22Rv1 (cell line): Measurements from ENCODE around the gene ZNF618.

Source experiments
- H3K27ac ChIP-seq: fragments of 450-650 bp; 2 replicates; pipeline ENCODE4 v1.5.1; 2017
- ZFX ChIP-seq: fragments of 450-650 bp; IDR thresholded peaks from 2 replicates; pipeline ENCODE4 v1.6.1; 2017; ENCODE audit warnings: antibody characterized with exemption, borderline replicate concordance
- TF ChIP-seq, protein P1 (sequence below): fragments of 450-650 bp; IDR thresholded peaks from 2 replicates; pipeline ENCODE4 v1.5.1; 2017; ENCODE audit warnings: mild to moderate bottlenecking

Gene ZNF618

DNA sequence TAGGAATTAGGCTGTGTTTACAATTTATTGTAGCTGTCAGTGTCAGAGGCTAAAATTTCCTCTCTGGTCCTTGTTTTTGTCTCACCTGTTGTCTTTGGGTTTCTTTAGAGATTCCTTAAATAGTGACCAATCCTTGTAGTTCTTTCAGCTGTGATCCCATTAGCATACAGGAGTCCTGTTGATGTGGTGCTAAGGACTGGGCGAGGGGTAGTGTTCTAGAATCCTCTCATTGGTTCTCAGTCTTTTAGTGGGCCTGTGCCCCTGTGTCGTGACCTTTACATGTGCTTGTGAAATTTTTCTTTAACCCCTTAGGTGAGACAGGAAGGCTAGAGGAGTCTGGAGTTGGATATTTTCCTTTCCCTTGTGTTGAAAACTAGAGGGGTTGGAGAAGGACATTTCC lies 51.2 kb downstream of the ZNF618 start:
- no peak overlapping the region for H3K27ac ChIP-seq

DNA sequence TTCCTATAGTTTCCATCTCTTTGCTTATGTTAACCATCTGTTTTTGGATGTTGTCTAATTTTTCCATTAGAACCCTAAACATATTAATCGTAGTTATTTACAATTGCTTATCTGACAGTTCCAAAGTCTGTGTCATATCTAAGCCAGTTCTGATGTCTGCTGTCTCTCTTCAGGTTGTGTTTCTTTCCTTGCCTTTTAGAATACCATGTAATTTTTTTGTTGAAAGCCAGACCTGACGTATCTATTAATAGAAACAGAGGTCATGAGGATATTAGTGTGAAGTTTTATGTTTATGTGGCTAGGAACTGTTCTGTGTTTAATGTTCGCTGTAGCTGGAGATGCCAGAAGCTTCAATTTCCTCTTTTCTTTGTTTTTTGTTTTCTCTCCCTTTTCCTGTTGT lies 52.2 kb downstream of the ZNF618 start:
- no peak for TF ChIP-seq ZFX
- TF ChIP-seq, protein P1, sequence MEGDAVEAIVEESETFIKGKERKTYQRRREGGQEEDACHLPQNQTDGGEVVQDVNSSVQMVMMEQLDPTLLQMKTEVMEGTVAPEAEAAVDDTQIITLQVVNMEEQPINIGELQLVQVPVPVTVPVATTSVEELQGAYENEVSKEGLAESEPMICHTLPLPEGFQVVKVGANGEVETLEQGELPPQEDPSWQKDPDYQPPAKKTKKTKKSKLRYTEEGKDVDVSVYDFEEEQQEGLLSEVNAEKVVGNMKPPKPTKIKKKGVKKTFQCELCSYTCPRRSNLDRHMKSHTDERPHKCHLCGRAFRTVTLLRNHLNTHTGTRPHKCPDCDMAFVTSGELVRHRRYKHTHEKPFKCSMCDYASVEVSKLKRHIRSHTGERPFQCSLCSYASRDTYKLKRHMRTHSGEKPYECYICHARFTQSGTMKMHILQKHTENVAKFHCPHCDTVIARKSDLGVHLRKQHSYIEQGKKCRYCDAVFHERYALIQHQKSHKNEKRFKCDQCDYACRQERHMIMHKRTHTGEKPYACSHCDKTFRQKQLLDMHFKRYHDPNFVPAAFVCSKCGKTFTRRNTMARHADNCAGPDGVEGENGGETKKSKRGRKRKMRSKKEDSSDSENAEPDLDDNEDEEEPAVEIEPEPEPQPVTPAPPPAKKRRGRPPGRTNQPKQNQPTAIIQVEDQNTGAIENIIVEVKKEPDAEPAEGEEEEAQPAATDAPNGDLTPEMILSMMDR = no peak
- H3K27ac ChIP-seq = no peak overlapping the region

More for the DNA sequence above, 51.2 kb downstream of the ZNF618 start:
- TF ChIP-seq, protein P1 = no peak
- TF ChIP-seq ZFX = no peak

DNA sequence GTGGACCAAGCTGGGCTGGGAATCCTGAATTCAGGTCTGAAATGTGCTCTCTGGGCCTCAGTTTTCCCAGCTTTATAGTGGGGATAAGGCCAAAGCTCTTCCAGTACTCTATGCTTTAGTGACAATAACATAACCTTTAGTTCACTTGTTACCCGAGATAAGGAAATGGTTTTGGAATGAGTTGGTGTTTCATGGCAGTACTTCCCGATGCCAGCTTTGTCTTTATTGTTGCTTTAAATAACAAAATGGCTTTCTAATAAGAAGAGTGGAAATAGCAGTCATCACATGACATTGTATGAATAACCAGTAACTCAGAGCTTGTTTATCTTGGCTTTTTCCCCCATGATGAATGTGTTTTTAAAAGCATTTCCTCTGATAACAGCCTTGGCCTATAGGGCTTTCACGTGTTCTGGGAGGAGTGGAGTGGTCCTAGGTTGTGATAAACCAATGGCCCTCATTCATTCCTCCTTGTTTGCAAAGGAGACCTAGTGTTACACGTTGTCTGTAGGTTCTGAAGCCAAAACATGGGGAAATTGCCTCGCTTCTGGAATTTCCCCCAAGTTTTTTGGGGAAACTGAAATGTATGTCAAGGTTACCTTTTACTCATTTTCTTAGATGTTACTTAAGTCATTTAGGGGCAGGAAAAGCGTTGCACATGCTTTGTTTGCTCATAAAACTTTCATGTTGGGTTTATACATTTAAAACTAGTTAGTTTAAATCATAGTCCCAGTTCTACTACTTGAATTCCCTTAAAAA lies 53.7 kb downstream of the ZNF618 start:
- H3K27ac ChIP-seq = no peak overlapping the region

DNA sequence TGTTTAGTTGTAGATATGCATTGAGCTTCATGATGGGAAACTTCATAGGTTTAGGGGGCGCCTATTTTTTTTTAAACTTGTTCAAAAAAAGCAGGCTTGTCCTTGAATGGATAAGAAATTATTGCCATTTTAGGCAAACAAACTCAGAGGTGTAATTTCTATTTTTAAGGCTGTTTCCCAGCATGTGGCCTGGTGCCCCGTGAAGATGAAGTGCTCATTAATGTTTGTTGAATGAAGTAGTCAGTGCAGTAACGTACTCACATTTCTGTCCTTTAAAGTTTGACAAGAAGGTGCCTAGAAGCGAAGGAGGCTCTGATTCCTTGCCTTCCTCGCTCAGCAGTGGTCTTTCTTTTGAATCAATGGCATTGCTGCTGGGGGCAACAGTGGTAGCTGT lies 54.3 kb downstream of the ZNF618 start:
- no peak overlapping the region for H3K27ac ChIP-seq
- TF ChIP-seq, protein P1 = no peak
- TF ChIP-seq ZFX = no peak

More for the DNA sequence above, 53.7 kb downstream of the ZNF618 start:
- no peak for TF ChIP-seq ZFX
- TF ChIP-seq, protein P1 = no peak

DNA sequence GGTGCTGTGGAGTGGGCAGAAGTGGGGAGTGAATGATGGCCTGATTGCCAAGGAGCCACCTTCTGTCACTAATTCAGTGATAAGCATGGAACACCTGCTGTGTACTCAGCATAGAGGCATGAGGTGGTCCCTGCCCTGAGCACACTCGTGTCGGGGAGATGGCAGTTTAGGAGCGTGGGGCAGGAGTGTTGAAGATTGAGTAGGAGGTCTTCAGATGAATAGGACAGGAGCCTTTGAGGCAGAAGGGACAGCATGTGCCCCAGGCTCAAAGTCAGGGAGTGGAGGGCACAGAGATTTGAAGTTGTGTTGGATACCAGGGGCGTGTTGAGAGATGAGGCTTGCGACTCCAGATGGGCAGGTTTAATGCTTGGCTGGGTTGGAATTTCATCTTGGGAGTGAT lies 55.0 kb downstream of the ZNF618 start:
- TF ChIP-seq, protein P1 = no peak
- no peak for TF ChIP-seq ZFX
- no peak overlapping the region for H3K27ac ChIP-seq

DNA sequence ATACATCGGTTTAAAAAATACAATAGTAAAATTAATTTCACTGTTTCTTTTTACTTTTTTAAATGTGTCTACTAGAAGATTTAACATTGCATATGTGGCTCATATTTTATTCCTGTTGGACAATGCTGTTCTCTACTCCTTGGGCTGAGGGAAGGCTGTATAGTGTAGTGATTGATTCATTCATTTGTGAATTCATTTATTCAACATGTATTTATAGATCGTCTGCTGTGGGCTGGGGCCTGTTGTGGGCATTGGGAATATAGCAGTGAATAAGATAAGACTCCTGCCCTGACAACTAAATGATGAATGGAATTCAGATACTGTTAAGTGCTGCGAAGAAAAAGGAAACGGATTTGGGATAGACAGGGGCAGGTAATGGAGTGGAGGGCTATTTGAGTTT lies 55.7 kb downstream of the ZNF618 start:
- no peak for TF ChIP-seq ZFX
- TF ChIP-seq, protein P1 = no peak
- no peak overlapping the region for H3K27ac ChIP-seq

DNA sequence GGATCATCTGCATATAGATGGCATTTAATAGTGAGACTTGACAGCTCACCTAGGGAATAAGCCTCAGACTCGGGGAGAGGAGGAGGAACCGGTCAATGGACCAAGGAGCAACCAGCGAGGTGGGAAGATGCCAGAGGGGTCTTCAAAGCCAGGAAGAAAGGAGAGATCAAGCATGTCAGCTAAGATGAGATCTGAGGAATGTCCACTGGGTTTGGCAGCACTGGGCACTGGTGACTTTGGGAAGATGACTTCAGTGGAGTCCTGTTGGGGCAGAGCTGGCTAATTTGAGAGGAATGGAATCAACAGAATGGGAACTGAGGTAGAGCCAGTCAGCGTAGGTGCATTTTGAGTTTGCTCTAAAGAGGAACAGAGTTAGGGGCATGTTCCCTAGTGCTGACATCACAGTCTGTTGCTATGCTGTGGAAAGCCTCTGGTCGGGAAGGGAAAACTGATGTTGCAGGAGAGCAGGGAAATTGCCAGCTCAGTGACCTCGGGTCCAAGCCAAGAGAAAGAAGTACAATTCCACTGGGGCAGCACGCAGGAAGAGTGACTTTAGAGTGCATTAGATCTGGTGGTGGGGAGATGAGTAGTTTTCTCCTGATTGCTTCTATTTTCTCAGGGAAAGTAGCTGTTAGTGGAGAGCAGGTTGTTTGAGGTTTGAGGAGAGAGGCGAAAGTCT lies 56.9 kb downstream of the ZNF618 start:
- no peak overlapping the region for H3K27ac ChIP-seq
- TF ChIP-seq, protein P1 = no peak
- TF ChIP-seq ZFX = no peak
